ENCODE measurements around the gene GOLGA7B. TPM values are rescaled to one million over a fixed set of nuclear protein-coding genes. Genes with fewer than 3 reads are reported as not detected.
A peak's percentile ranks its signal among the peaks of the same experiment; 100 is the strongest.

Gene GOLGA7B
- total RNA-seq, result 2.5 TPM

GRCh38 chr10:97849687-97850402 lies at the start of gene GOLGA7B:
GOLGA7B (plus strand) TSS chr10:97849843; CDS start chr10:97850304, 461 bp downstream.
- Histone ChIP-seq H3K27me3 (no peaks in the 10 kb centered on the region), H3K4me3 (peak within 1 kb of the TSS; percentile 50 to 55), H3K36me3 (no peaks in the 10 kb centered on the region), H3K27ac (no peak within 1 kb of the TSS), H3K9me3 (no peaks in the 10 kb centered on the region), H3K4me1 (peaks cover 16% of the 10 kb centered on the region)
- intact Hi-C loops (cut with DNase I), result no loop called here
- TF ChIP-seq POLR2A (IDR thresholded peaks at IDR 0.05) (no peak), CTCF (IDR thresholded peaks at IDR 0.05) (no peak), POLR2AphosphoS5 (IDR thresholded peaks at IDR 0.05; ENCODE audit: insufficient read depth in 1 of 2, low read depth in 1 of 2) (no peak)
- no peak for DNase-seq (ENCODE audit: extremely low spot score in 2 of 2)

- no peak for DNase-seq (ENCODE audit: extremely low spot score in 2 of 2)
- no peak for TF ChIP-seq POLR2A (IDR thresholded peaks at IDR 0.05)
- TF ChIP-seq CTCF (IDR thresholded peaks at IDR 0.05), result no peak
- TF ChIP-seq POLR2AphosphoS5 (IDR thresholded peaks at IDR 0.05; ENCODE audit: insufficient read depth in 1 of 2, low read depth in 1 of 2), result no peak
- intact Hi-C loops (cut with DNase I), result no loop called here
- Histone ChIP-seq H3K4me1 (no peaks in the 10 kb centered on the region), H3K4me3 (no peak overlapping the region), H3K36me3 (no peaks in the 10 kb centered on the region), H3K9me3 (no peaks in the 10 kb centered on the region), H3K27ac (no peak overlapping the region), H3K27me3 (no peaks in the 10 kb centered on the region)
These were observed 49.2 kb upstream of the GOLGA7B start for GRCh38 chr10:97800474-97800873.

- H3K4me1 ChIP-seq, result no peaks in the 10 kb centered on the region
- TF ChIP-seq POLR2A (IDR thresholded peaks at IDR 0.05) (no peak), CTCF (IDR thresholded peaks at IDR 0.05) (no peak), POLR2AphosphoS5 (IDR thresholded peaks at IDR 0.05; ENCODE audit: insufficient read depth in 1 of 2, low read depth in 1 of 2) (no peak)
- H3K27ac ChIP-seq, result no peak overlapping the region
- intact Hi-C loops (cut with DNase I), result no loop called here
- DNase-seq (ENCODE audit: extremely low spot score in 2 of 2), result no peak
- no peak overlapping the region for H3K4me3 ChIP-seq
- no peaks in the 10 kb centered on the region for H3K27me3 ChIP-seq
- no peaks in the 10 kb centered on the region for H3K36me3 ChIP-seq
- no peaks in the 10 kb centered on the region for H3K9me3 ChIP-seq
These were observed 48.2 kb upstream of the GOLGA7B start for GRCh38 chr10:97801422-97801821.

- DNase-seq (ENCODE audit: extremely low spot score in 2 of 2), result no peak
- intact Hi-C loops (cut with DNase I), result no loop called here
- TF ChIP-seq CTCF (IDR thresholded peaks at IDR 0.05), result no peak
- TF ChIP-seq POLR2AphosphoS5 (IDR thresholded peaks at IDR 0.05; ENCODE audit: insufficient read depth in 1 of 2, low read depth in 1 of 2), result no peak
- TF ChIP-seq POLR2A (IDR thresholded peaks at IDR 0.05), result no peak
- no peaks in the 10 kb centered on the region for H3K4me1 ChIP-seq
- H3K9me3 ChIP-seq, result no peaks in the 10 kb centered on the region
- H3K27me3 ChIP-seq, result no peaks in the 10 kb centered on the region
- H3K27ac ChIP-seq, result no peak overlapping the region
- no peaks in the 10 kb centered on the region for H3K36me3 ChIP-seq
- H3K4me3 ChIP-seq, result no peak overlapping the region
These were observed 44.4 kb upstream of the GOLGA7B start for GRCh38 chr10:97805096-97805884.

DNA sequence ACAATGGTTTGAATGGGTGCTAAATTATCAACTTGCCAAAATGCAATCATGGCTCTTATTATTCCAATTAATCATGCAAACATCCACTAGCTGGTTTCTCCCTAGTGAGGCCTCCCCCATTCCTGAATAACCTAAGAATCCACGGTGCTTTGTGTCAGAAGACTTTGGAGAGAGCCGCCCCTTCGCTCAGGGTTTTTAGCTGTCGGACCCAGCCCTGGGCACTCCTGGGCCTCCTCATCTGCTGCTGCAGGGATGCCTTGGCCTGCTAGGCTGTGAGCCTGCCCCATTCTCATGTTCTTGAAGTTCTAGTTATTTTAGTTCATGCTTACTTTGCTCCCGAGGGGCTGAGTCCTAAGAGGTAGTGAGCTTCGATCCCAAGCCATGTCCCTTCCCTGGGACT lies 43.7 kb upstream of the GOLGA7B start:
- DNase-seq (ENCODE audit: extremely low spot score in 2 of 2), result no peak
- Histone ChIP-seq H3K9me3 (no peaks in the 10 kb centered on the region), H3K36me3 (no peaks in the 10 kb centered on the region), H3K27me3 (no peaks in the 10 kb centered on the region), H3K4me3 (no peak overlapping the region), H3K4me1 (no peaks in the 10 kb centered on the region), H3K27ac (no peak overlapping the region)
- no peak for TF ChIP-seq CTCF (IDR thresholded peaks at IDR 0.05)
- no peak for TF ChIP-seq POLR2AphosphoS5 (IDR thresholded peaks at IDR 0.05; ENCODE audit: insufficient read depth in 1 of 2, low read depth in 1 of 2)
- no peak for TF ChIP-seq POLR2A (IDR thresholded peaks at IDR 0.05)
- intact Hi-C loops (cut with DNase I), result no loop called here

Data from vagina (tissue), 2 donors.